SU-DHL-6 (cell line): Measurements from ENCODE around the gene RAC2.

Experiments
- H2AFZ ChIP-seq: fragments of 200-600 bp; sonication (generic); 2 replicates; pipeline ENCODE4 v1.6.1; 2014; ENCODE audit warnings: low read depth, mild to moderate bottlenecking, moderate library complexity, mixed read lengths, antibody characterized with exemption, low read length; ENCODE audit not compliant: severe bottlenecking
- H3F3A ChIP-seq: fragments of 200-600 bp; shearing (Covaris generic); 2 replicates; pipeline ENCODE4 v1.6.0; 2016; ENCODE audit warnings: antibody characterized with exemption, mild to moderate bottlenecking; ENCODE audit not compliant: insufficient read depth
- H3K27ac ChIP-seq: fragments of 200-600 bp; sonication (generic); 2 replicates; pipeline ENCODE4 v1.5.1; 2016; ENCODE audit warnings: low read depth, mild to moderate bottlenecking, low read length, moderate library complexity, mixed read lengths
- H3K27me3 ChIP-seq: fragments of 200-600 bp; sonication (generic), shearing (Covaris generic); 2 replicates; pipeline ENCODE4 v1.6.0; 2014; ENCODE audit warnings: mild to moderate bottlenecking, low read length
- H3K36me3 ChIP-seq: fragments of 200-600 bp; sonication (generic); 2 replicates; pipeline ENCODE4 v1.6.1; 2014; ENCODE audit warnings: mild to moderate bottlenecking, low read length, mixed read lengths
- H3K4me2 ChIP-seq: fragments of 300-600, 200-600 bp; shearing (Covaris generic), sonication (generic); 2 replicates; pipeline ENCODE4 v1.6.0; 2014; ENCODE audit warnings: low read length, low read depth, mild to moderate bottlenecking; ENCODE audit not compliant: poor library complexity, severe bottlenecking
- H3K4me3 ChIP-seq: fragments of 200-600 bp; sonication (generic); 2 replicates; pipeline ENCODE4 v1.5.1; 2014; ENCODE audit warnings: antibody characterized with exemption, low read length, mild to moderate bottlenecking, mixed read lengths; ENCODE audit not compliant: insufficient read depth, poor library complexity, severe bottlenecking
- H3K79me2 ChIP-seq: fragments of 200-600 bp; sonication (generic); 2 replicates; pipeline ENCODE4 v1.6.1; 2014; ENCODE audit warnings: mild to moderate bottlenecking, low read length, moderate library complexity; ENCODE audit not compliant: insufficient read depth
- H3K9ac ChIP-seq: fragments of 200-600 bp; sonication (generic); 2 replicates; pipeline ENCODE4 v1.7.0; 2014; ENCODE audit warnings: mild to moderate bottlenecking, low read length
- H3K9me2 ChIP-seq: fragments of 200-600 bp; sonication (generic); replicated peaks from 2 replicates; pipeline ENCODE4 v1.6.1; 2014; ENCODE audit warnings: low read length; ENCODE audit not compliant: insufficient read depth
- H3K9me3 ChIP-seq: fragments of 200-600 bp; sonication (generic); 2 replicates; pipeline ENCODE4 v1.6.1; 2014; ENCODE audit warnings: low read length, mixed read lengths; ENCODE audit not compliant: insufficient read depth
- H4K20me1 ChIP-seq: fragments of 200-600 bp; sonication (generic); 2 replicates; pipeline ENCODE4 v1.6.1; 2014; ENCODE audit warnings: low read depth, mild to moderate bottlenecking, antibody characterized with exemption, low read length, moderate library complexity, mixed read lengths
- EZH2phosphoT487 ChIP-seq: fragments of 200-600 bp; sonication (generic), shearing (Covaris generic); conservative IDR thresholded peaks from 2 replicates; pipeline ENCODE4 v1.6.1; 2018; ENCODE audit warnings: mild to moderate bottlenecking, antibody characterized with exemption, low read length, moderate library complexity, mixed read lengths
- TF ChIP-seq, protein P1 (sequence below): fragments of 200-600 bp; sonication (generic); IDR thresholded peaks from one replicate; pipeline ENCODE4 v1.5.1; 2017; ENCODE audit warnings: antibody characterized with exemption, mild to moderate bottlenecking, low read length, moderate library complexity; ENCODE audit not compliant: insufficient read depth, poor library complexity, severe bottlenecking

The RAC2 gene

DNA sequence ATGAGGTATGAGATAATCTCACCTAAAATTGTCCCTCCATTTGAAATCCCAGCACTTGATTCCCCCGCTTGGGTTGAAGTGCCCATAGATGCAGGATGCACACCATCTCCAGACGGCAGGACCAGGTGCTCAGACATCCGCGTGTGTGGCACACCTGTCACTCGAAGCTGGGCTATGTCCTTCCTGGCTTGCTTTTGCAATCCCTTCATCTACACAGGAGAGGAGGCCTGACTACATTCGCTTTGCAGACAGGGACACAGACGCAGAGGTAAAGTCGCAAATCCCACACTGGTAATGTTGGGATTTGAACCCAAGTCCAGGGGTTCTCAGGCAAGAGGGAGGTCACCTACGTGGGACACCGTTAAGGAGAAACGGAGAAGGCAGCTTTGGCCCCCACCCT, 31.1 kb upstream of the RAC2 start:
- no peak overlapping the region for H3K4me3 ChIP-seq

DNA sequence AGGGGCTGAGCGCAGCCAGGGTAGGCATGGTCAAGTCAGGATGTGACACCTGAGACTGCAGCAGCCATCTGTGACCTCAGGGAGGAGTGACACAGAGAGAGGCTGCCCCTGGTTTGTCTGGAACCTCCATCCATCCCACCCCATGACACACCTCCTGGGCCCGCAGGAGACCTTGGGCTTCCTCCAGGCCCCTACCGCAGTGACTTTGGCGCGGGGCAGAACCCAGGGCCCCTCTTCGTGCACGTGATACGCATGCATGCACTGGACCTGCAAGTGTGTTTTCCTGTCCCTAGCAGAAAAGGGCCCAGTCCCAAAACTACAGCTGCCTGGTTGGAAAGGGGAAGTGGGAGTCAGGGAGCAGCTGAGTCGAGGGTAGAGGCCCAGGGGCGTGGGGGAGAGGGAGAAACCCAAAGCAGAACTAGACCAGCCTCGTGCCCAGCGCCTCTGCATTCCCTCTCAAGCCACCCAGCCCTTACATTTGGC, 30.4 kb upstream of the RAC2 start:
- H4K20me1 ChIP-seq: no peaks in the 10 kb centered on the region
- no peak overlapping the region for H3K4me3 ChIP-seq
- H2AFZ ChIP-seq: no peak overlapping the region

More for the DNA sequence above, 31.1 kb upstream of the RAC2 start:
- Histone ChIP-seq H3K79me2 (no peaks in the 10 kb centered on the region), H3F3A (no peaks in the 10 kb centered on the region), H3K36me3 (no peaks in the 10 kb centered on the region), H3K9me3 (no peaks in the 10 kb centered on the region), H3K4me2 (no peak overlapping the region), H2AFZ (no peak overlapping the region), H3K27me3 (no peaks in the 10 kb centered on the region), H3K9ac (no peak overlapping the region), H4K20me1 (no peaks in the 10 kb centered on the region), H3K27ac (no peak overlapping the region), H3K9me2 (no peaks in the 10 kb centered on the region)
- no peak for TF ChIP-seq EZH2phosphoT487
- TF ChIP-seq, protein P1, sequence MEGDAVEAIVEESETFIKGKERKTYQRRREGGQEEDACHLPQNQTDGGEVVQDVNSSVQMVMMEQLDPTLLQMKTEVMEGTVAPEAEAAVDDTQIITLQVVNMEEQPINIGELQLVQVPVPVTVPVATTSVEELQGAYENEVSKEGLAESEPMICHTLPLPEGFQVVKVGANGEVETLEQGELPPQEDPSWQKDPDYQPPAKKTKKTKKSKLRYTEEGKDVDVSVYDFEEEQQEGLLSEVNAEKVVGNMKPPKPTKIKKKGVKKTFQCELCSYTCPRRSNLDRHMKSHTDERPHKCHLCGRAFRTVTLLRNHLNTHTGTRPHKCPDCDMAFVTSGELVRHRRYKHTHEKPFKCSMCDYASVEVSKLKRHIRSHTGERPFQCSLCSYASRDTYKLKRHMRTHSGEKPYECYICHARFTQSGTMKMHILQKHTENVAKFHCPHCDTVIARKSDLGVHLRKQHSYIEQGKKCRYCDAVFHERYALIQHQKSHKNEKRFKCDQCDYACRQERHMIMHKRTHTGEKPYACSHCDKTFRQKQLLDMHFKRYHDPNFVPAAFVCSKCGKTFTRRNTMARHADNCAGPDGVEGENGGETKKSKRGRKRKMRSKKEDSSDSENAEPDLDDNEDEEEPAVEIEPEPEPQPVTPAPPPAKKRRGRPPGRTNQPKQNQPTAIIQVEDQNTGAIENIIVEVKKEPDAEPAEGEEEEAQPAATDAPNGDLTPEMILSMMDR: no peak

DNA sequence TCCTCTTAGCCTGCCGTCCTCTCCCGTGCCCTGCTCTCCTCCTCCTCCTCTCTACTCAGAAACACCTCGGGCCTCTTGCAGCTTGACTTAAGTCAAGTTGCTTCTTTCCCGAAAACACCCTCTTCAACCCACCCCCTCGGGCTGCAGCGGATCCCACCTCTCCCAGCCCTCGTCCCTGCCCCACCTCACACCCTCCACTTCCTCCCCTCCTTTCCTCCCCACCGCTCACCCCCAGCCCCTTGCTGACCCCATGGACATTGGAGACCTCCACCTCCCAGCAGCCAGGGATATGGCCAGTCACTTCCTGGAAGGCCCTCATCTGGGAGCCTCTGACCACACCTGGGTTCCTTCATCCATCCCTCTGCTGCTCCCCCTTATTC, 29.8 kb upstream of the RAC2 start:
- Histone ChIP-seq H4K20me1 (no peaks in the 10 kb centered on the region), H3F3A (no peaks in the 10 kb centered on the region), H3K79me2 (no peaks in the 10 kb centered on the region), H3K27me3 (no peaks in the 10 kb centered on the region), H3K9ac (no peak overlapping the region), H3K9me2 (no peaks in the 10 kb centered on the region), H3K4me3 (no peak overlapping the region), H3K4me2 (no peak overlapping the region), H3K9me3 (no peaks in the 10 kb centered on the region), H3K36me3 (no peaks in the 10 kb centered on the region), H3K27ac (no peak overlapping the region), H2AFZ (no peak overlapping the region)
- TF ChIP-seq, protein P1: no peak
- no peak for TF ChIP-seq EZH2phosphoT487

More for the DNA sequence above, 30.4 kb upstream of the RAC2 start:
- no peaks in the 10 kb centered on the region for H3K27me3 ChIP-seq
- no peaks in the 10 kb centered on the region for H3K79me2 ChIP-seq
- no peaks in the 10 kb centered on the region for H3K36me3 ChIP-seq
- no peaks in the 10 kb centered on the region for H3K9me3 ChIP-seq
- no peaks in the 10 kb centered on the region for H3F3A ChIP-seq
- no peak overlapping the region for H3K9ac ChIP-seq
- H3K27ac ChIP-seq: no peak overlapping the region
- no peak overlapping the region for H3K4me2 ChIP-seq
- no peaks in the 10 kb centered on the region for H3K9me2 ChIP-seq
- TF ChIP-seq, protein P1: no peak
- no peak for TF ChIP-seq EZH2phosphoT487
